Cardiac muscle cell (in vitro differentiated cells and primary cell): ENCODE data around the gene NKIRAS2. TPM values are rescaled to one million over a fixed set of nuclear protein-coding genes. Genes with fewer than 3 reads are reported as not detected.
A peak's percentile ranks its signal among the peaks of the same experiment; 100 is the strongest.

ENCODE experiments used
- DNase-seq, 2 donors: peaks; one replicate each; pipeline versions ENCODE4 v3.0.0 to v3.0.0-alpha.2; 2010 to 2017; ENCODE audit warnings: low read depth in 1 of 2, low spot score in 1 of 2
- H3K27ac ChIP-seq: fragments of 200-600 bp; sonication (generic); 2 replicates; pipeline ENCODE4 v1.5.1; 2016
- H3K27me3 ChIP-seq: fragments of 200-600 bp; sonication (generic); 2 replicates; pipeline ENCODE4 v1.6.0; 2016; ENCODE audit warnings: control low read depth
- H3K36me3 ChIP-seq: fragments of 200-600 bp; sonication (generic); 2 replicates; pipeline ENCODE4 v1.5.1; 2016; ENCODE audit warnings: control low read depth
- H3K4me1 ChIP-seq: fragments of 200-600 bp; sonication (generic); 2 replicates; pipeline ENCODE4 v1.8.1; 2017; ENCODE audit warnings: low read depth, mild to moderate bottlenecking, mixed run types
- H3K4me3 ChIP-seq: fragments of 200-600 bp; sonication (generic); 2 replicates; pipeline ENCODE4 v1.5.1; 2016; ENCODE audit warnings: mild to moderate bottlenecking
- H3K9me3 ChIP-seq: fragments of 200-600 bp; sonication (generic); 2 replicates; pipeline ENCODE4 v1.5.1; 2017; ENCODE audit warnings: low read depth, mild to moderate bottlenecking, control low read depth
- polyA plus RNA-seq: library from polyadenylated mRNA; unstranded; fragments of >200 nt; fragmentation: Nextera tagmentation; extraction: Ambion mirVana; gene quantifications from 2 replicates; pipeline ENCODE4 v1.2.1, GENCODE V29; 2016
- total RNA-seq: library from RNA; depleted of rRNA; stranded (reverse); fragments of >200 nt; gene quantifications from 2 replicates; pipeline ENCODE4 v1.2.3, GENCODE V29; 2016
- TF ChIP-seq, protein P1 (sequence below): IDR thresholded peaks from 2 replicates; pipeline ENCODE4 v1.5.1; 2012; ENCODE audit warnings: low read depth, mild to moderate bottlenecking, low read length

Gene NKIRAS2
- total and polyA plus RNA-seq, 2 experiments from 2014 or later, result 98.2 to 113 TPM

DNA sequence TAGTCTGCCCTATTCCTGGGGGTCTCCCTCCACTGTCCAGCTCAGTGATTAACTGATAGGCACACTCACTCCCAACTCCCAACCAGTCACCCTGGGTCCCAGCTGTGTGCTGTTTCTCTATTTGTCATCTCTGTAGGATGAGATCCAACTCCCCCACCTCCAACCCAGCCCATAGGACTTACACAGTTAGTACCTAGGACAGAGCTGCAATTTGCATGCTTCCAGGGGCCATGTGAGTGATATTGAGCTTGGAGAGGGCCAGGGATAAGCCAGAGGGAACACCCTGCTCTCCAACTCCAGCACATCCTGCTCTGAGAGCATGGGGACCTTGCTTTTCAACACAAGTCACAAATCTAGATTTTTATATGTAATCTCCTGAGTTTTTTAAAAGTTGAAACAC is 21.7 kb downstream of the NKIRAS2 start:
- peaks cover 19% of the 10 kb centered on the region for H3K4me1 ChIP-seq
- TF ChIP-seq, protein P1, sequence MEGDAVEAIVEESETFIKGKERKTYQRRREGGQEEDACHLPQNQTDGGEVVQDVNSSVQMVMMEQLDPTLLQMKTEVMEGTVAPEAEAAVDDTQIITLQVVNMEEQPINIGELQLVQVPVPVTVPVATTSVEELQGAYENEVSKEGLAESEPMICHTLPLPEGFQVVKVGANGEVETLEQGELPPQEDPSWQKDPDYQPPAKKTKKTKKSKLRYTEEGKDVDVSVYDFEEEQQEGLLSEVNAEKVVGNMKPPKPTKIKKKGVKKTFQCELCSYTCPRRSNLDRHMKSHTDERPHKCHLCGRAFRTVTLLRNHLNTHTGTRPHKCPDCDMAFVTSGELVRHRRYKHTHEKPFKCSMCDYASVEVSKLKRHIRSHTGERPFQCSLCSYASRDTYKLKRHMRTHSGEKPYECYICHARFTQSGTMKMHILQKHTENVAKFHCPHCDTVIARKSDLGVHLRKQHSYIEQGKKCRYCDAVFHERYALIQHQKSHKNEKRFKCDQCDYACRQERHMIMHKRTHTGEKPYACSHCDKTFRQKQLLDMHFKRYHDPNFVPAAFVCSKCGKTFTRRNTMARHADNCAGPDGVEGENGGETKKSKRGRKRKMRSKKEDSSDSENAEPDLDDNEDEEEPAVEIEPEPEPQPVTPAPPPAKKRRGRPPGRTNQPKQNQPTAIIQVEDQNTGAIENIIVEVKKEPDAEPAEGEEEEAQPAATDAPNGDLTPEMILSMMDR, result no peak

GRCh38 chr17:42042598-42043319 is 22.9 kb downstream of the NKIRAS2 start:
- Histone ChIP-seq H3K9me3 (no peaks in the 10 kb centered on the region), H3K36me3 (no peaks in the 10 kb centered on the region), H3K27me3 (no peaks in the 10 kb centered on the region), H3K4me3 (no peak overlapping the region), H3K4me1 (peaks cover 7% of the 10 kb centered on the region), H3K27ac (no peak overlapping the region)
- TF ChIP-seq, protein P1, result no peak
- no peak for DNase-seq

More for the DNA sequence above, 21.7 kb downstream of the NKIRAS2 start:
- Histone ChIP-seq H3K9me3 (no peaks in the 10 kb centered on the region), H3K27me3 (no peaks in the 10 kb centered on the region), H3K4me3 (no peak overlapping the region), H3K36me3 (no peaks in the 10 kb centered on the region), H3K27ac (no peak overlapping the region)
- no peak for DNase-seq

DNA sequence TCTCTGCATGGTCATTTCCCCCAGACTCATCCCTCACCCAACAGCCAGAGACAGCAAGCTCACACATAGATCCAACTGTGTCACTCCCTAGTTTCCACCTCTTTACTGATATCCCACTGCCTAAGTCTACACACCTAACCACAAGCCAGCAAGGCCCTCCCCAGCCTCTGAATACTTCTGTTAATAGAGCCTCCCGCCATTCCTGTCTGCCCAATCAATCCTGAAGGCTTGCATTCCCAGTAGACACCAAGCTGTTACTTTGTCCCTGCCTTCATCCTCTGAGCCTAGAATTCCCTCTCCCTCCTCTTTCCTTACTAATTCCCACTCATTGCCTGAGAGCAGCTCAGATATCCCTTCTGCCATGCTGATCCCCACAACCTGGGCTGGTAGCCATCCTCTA is 25.8 kb downstream of the NKIRAS2 start:
- no peaks in the 10 kb centered on the region for H3K9me3 ChIP-seq
- peak overlapping the region; percentile 36 for H3K27ac ChIP-seq
- H3K4me3 ChIP-seq, result no peak overlapping the region
- peaks cover 10% of the 10 kb centered on the region for H3K4me1 ChIP-seq
- no peak for DNase-seq
- TF ChIP-seq, protein P1, result no peak
- no peaks in the 10 kb centered on the region for H3K27me3 ChIP-seq
- H3K36me3 ChIP-seq, result no peaks in the 10 kb centered on the region

DNA sequence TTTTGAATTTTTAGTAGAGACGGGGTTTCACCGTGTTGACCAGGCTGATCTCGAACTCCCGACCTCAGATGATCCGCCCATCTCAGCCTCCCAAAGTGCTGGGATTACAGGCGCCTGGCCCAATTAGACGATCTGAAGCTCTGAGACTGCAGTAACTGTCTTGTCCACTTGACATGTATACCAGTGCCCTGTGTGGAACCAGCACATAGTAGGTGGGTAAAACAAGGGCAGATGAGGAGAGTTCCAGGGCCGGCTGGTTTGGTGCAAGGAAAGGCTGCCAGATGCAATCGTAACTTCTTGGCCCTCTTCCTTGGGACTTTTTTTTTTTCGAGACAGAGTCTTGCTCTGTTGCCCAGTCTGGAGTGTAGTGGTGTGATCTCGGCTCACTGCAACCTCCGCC is 27.5 kb downstream of the NKIRAS2 start:
- TF ChIP-seq, protein P1, result no peak
- DNase-seq, result no peak

DNA sequence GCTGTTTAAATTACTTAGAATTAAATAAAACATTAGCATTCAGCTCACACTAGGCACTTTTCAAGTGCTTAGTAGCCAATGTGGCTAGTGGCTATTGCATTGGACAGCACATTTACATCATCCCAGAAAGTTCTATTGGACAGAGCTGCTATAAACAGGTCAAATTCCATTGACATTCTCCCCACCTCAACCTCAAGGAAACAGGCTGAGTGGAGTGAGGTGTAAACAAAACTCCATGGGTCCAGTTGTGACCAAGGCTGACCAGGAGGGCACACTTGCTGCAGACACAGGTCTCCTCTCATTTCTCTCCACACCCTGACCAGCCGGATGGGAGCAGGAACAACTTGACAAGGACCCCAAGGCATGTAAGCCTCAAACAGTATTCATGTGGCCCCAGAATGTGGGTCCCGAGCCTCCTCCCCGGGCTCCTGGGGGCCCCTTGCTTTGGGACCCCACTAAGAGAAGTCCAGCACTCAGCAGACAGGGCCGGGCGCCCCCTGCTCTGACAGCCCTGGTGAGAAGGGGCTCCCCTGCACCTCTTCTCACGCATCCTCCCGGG is 30.0 kb downstream of the NKIRAS2 start:
- peaks cover 17% of the 10 kb centered on the region for H3K4me1 ChIP-seq
- H3K4me3 ChIP-seq, result peak overlapping the region; percentile 96
- TF ChIP-seq, protein P1, result no peak
- H3K27me3 ChIP-seq, result no peaks in the 10 kb centered on the region
- DNase-seq, result no peak
- H3K36me3 ChIP-seq, result no peaks in the 10 kb centered on the region
- H3K27ac ChIP-seq, result no peak overlapping the region
- H3K9me3 ChIP-seq, result no peaks in the 10 kb centered on the region

More for the DNA sequence above, 27.5 kb downstream of the NKIRAS2 start:
- Histone ChIP-seq H3K27ac (no peak overlapping the region), H3K27me3 (no peaks in the 10 kb centered on the region), H3K9me3 (no peaks in the 10 kb centered on the region), H3K4me3 (no peak overlapping the region), H3K36me3 (no peaks in the 10 kb centered on the region), H3K4me1 (peaks cover 10% of the 10 kb centered on the region)
